ENCODE data around the gene THRB.

Gene THRB

DNA sequence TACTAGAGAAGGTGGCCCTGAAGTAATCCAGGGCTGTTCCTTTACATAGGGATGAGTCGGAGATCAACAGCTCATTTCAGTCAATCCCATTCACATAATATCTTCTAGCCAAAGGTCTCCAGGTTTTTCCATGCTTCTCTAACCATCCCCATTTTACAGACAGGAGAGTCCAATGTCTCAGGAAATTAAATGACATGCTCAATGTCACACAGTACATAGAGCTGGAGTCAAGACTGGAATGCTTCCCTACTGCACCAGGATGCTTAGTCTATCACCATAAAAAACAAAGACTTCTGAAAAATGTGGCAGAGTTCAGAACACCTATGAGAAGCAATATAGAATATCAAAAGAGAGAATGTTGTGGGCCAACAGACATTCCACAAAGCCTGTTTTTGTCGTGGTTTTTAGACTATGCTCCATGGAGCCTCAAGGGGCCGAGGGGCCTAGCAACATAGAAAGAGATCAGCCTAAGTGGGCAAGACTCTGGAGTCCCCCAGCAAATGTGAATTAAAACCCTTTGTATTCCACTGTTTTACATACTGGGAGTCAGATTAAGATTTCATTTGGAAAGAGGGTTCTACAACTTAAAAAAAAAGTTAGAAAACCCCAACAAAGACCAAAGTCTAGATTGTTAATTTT is 122.0 kb downstream of the THRB start:
- DNase-seq = no peak

DNA sequence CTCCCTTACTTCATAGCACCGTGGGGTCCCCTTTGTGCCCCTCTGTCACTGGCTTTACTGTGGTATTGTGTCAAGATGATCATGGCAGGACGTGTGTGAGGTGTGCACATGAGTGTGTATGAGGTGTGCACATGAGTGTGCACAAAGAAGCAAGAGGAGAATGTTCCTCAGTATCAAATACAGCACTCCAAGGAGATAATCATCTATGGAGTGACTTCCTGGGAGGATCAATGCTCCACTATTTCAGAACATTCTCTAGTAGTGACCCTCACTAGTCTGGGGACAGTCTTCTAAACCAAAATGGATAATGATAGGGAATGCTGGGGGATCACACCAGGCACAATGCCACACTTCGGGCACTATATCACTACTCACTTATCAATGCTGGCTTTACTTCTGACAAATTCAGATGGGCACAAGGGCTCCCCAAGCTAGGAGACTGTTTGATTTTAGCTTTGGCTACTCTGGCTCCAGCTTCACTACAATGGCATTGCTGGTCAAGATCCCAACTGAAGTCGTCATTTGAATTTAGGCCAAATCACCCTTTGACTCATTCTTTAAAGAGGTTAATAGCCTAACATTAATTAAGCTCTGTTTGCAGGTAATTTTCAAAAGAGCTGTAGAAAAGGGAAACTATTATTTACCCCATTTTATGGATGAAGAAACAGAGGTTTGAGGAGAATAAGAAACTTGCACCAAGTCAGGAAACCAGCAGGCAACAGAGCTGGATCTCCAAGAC is 124.1 kb downstream of the THRB start:
- no peak for DNase-seq

DNA sequence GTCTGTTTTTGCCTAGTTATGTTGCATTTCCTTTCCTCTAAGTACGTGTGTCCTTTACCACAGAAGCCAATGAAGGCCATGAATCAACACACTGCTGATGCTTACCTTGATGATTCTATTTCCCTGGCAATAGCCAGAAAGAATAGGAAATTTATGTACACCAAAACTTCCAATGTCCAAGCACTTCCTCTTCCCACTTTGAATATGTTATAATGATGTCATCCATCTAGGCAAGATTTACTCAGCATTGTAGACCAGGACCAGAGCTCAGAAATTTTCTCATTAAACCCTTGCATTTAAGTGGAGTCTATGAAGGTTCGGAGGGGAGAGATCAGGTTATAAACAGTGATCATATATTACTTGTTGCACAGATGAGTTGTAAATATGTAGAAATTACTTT is 126.0 kb downstream of the THRB start:
- no peak for DNase-seq

DNA sequence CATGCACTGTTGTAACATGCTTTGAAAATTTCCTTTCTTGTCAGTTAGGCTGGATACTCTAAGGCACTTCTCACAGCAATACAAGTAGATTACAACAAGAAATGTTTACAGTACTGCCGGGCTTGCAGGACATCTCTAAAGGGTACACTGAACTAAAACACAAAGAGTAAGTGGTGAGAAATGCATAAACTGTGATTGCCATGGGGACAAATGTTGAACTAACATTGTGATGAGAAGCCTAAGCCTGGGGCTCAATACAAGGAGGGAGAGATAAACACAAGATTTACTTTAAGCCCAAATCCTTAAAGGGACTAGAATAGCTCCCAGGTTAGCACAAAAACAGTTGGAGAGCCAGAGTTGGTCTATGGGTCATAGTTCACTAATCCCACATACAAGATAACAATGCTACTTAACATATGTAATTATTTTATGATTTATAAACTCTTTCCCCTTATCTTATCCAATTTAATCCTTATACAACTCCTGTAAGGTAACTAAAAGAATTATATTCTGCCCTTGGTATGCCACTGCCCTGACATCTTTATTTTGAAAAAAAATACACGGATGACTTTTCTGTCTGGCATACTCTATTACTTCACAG is 126.9 kb downstream of the THRB start:
- no peak for DNase-seq

DNA sequence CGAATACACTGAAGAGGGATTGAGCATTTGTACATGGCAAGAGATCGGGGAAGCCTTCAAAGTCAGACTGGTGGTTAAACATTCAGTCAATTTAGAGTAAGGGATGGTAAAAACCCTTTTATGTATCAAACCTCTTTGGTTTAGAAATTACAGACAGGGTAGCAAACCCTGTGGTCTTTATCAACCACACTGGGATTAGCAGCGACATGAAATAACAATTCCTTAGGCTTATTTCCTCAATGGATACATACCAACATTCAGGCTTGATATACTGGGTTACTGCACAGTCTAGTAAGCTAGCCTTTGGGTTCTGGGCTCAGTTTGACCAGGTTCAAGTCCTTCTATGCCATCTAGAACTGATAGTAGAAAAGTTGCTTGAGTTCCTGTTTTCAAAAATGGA is 127.4 kb downstream of the THRB start:
- DNase-seq = no peak

DNA sequence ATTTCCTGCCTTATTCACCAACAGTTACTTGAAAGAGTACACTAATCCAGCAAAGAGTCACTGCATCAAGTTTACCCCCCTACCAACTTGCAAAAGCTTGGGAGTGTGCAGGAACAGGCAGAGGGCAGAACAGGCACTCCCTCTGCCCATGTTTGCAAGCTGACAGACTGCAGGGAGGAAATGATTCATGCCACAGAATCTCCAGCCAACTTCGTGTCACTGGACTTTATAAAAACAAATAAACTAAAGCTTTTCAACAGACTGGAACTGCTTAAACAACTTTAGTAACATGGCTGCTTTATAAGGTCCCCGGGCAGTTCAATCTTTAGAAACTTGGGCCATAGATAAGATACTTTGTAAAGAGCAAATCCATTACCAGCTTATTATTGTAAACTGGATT is 129.5 kb downstream of the THRB start:
- DNase-seq = peak; percentile 21

DNA sequence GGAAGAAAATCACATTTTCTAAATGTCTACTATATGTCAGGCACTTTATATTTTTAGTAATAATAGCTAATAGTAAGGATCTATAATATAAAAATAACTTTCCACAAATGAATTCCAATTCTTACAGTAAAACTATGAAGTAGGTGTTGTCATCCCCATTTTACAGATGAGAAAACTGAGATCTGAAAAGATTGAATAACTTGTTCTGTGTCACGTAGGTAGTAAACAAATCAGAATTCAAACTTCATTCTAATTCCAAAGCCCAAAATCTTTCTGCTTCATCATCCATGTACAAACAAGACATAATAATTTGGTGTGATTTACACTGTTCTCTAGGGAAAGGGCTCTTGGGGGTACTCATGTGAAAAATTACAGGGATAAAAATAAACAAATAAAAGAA is 130.3 kb downstream of the THRB start:
- no peak for DNase-seq

DNA sequence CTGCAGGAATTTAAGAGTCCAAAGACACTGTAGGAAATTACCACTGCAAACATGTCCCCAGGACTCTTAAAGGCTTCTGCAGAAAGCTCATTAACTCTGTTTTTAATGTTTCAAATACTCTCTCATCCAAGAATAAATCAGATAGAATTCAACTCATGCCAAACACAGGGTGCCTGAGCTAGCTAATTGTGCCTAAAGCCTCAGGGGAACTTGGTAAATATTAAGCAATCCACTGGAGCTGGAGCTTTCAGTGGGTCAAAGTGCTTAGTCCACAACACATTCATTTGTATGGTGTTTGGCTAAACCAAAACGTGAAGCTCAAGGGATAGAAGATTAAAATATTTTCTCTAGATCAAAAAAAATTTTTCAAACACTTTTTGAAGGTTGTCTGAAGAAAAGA is 131.4 kb downstream of the THRB start:
- DNase-seq = no peak

DNA sequence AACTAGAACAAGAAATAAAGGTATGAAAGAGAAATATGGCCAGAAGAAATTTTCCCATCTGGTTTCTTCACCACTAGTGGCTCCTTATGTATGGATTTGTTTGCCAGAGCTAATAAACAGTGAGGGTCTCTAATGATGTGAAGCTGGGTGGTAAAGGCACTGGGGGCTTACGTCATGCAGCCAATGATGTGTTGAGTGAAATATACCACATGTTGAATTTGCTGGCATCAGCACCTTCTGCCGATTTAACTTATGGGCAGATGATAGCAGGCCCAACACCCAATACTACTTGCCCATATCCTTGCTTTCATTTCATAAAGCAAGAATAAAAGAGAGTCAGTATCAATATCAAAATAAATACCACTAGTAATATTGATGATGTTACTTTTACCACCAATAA is 133.0 kb downstream of the THRB start:
- no peak for DNase-seq

DNA sequence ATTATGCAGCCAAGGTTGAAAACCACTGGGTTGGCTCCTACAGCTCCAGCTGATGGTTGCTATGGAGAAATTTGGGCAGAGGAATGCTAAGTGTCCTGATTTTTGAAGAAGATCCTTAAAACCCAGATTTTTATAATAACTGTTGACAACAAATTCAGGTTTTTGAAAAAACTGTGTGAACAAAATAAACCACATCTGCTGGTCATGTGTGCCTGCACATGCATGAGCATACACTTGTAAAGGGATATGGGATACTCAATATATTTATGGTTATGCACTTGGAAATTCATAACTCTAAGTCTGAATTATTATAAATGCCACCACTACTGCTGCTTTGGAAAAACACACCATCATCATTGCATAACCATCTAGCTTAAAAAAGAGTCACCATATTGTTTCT is 133.7 kb downstream of the THRB start:
- no peak for DNase-seq

DNA sequence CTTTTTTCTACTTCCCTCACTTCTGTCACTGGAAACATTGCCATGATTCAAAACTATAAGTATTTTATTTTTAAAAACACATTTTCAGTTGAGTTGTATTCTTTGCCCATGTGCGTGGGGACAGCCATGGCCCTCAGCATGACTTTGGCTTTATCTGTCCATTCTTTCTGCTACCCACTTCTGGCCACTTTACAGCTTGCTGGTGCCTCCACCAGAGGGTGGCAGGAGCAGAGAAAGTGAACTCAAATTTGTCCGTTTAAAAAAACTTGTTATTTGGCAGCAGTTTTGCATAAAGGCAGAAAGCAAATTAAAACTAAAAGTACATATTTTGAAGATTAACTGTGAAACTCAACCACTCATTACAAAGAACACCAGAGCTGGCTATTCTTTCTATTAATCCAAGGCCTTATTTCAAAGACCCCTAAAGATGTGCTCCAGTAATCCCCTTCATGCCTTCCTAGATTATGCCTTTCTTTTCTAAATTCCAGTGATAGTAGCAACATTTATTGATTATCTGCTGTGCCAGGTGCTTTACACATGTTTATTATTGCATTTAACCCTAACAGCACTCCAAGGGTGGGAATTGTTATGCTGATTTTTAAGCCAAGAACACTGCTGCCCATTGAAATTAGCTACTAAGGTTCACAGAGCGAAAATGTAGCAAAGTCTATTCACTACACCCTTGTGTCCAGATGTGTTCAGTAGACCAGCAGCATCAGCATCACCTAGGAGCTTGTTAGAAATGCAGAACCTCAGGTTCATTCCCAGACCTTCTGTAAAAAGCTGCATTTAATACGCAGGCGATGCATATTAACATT is 134.8 kb downstream of the THRB start:
- DNase-seq = no peak

DNA sequence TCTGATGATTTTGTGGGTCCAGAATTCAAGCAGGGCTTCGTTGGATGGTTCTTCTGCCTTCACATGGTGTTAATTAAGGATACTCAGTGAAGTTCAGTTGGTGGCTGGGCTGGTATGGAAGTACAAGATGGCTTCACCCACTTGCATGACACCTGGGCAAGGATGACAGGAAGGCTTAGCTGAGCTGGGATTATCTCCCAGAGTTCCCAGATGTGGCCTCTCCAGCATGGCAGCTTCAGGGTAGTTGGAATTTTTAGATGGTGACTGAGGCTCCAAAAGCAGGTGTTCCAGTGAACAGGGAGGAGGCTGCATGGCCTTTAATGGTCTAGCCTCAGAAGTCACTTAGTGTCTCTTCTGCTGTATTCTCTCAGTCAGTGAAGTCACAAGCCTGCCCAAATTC is 135.5 kb downstream of the THRB start:
- no peak for DNase-seq

DNA sequence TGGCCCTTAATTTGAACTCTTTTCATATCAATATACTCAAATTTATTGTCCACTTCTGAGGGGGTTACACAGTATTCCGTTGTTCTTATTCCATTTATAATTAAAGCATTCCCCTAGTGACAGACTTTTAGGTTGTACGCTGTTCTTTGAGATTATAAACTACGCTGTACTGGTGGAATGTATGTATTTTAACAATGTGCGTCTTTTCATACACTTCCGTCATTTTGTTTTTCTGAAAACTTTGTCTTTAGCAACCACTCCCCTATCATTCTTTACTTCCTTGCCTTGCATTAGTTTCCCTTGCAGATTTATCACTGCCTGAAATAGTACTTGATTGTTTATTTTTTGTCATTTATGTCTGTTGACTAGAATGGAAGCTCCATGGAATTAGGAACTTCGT is 137.0 kb downstream of the THRB start:
- DNase-seq = no peak

DNA sequence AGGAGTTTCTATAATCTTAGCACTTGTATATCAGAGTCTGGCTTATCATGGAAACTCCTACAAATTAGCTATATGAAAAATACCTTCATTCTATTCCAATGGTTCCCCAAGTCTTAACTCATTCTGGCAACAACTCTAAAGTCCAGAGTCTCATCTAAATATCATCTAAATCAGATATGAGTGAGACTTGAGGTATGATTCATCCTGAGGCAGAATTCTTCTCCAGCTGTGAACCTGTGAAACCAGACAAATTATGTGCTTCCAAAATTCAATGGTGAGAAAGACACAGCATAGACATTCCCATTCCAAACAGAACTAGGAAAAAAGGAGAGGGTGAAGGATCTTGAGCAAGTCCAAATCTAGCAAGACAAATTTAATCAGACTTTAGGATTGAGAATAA is 138.8 kb downstream of the THRB start:
- no peak for DNase-seq

DNA sequence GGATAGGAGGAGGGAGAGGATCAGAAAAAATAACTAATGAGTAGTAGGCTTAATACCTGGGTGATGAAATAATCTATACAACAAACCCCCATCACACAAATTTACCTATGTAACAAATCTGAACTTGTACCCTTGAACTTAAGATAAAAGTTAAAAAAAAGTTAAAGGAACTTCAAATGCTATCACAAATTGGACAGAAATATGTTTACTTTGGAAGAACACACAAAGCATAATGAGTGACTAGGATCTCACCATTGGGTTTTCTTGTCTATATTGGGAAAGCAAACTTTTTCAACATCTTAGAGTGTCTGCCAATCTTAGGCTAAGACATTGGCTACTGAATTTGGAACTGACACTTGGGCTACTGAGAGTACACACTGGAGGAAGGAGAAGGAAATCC is 140.4 kb downstream of the THRB start:
- no peak for DNase-seq

DNA sequence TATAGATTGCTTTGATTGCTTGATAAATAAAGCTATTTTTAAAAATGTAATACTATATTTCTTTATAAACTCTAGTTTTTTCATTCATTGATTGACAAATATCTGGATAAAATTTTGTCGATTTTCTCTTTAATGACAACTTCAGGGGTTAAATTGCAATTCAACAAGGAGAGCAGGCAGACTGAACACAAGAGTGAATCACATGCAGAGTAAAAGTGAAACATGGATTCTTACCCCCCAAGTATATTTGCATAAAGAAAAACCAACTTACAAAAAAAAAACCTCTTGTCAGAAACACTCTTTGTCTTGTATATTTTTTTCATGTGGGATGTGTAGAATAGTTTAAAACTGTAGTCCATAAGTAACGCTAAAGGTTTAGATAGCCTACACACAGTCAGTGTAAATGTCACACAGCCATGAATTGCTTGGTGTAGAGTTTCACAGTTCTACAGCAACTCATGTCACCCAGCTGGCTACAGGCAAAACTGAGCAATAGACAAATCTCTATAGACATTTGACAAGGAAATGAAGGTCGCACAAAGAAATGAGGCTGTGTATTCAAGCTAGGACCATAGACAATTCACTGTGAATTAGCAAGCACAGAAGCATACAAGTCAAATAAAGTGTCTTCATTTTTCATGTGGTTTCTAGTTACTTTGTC is 141.6 kb downstream of the THRB start:
- no peak for DNase-seq

DNA sequence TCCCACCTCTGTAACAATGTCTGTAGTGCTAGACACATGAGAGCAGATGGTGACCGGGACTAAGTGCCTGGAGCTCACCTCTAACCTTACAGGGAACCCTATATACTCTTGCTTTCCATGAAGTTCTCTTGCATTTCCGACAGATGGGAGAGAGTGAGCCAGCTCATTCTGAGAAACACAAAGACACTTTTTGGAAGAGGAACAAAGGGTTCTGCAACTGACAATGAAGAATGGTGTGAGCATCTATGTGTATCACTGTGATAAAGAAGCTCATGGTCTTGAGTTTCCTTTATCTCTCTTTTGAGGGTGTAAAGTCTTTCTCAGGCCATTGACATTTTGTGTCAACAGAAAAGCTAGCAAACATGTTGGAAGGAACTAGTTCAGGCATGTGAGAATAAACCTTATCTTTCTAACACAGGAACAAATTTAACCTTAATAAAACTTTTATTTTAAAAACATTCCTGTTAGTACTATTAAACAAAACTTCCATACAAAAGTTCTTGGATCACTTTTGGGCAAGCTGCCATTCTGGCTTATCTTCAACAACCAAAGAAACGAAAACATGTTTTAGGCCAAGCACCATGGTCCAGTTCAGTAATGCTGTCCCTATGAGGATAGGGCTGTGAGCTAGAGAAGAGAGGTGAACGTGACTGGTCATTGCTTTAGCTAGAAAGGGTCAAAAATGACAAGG is 142.7 kb downstream of the THRB start:
- DNase-seq = no peak

DNA sequence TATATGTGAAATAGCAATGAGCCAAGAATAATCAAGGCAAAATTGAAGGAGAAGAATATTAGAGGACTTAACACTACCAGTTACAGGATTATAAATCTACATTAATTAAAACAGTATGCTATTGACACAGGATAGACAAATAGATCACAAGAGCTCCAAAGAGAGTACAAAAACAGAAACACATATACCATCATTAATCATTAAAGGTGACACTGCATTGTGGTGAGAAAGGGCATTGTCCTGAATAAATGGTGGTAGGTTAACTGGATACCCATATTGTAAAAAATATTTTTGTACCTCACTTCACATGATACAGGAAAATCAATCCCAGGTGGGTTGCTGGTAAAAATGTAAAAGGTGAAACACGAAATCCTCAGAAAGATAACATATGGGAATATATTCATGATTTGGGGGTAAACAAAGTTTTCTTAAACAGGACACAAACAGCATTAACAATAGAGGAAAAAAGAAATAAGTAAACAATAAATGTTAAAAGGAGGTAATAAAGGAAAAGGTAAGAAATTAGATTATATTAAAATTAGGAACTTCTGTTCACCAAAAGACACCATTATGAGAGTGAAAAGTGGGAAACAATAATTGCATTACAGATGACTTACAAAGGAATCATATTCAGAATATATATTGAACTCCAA is 145.2 kb downstream of the THRB start:
- DNase-seq = no peak

DNA sequence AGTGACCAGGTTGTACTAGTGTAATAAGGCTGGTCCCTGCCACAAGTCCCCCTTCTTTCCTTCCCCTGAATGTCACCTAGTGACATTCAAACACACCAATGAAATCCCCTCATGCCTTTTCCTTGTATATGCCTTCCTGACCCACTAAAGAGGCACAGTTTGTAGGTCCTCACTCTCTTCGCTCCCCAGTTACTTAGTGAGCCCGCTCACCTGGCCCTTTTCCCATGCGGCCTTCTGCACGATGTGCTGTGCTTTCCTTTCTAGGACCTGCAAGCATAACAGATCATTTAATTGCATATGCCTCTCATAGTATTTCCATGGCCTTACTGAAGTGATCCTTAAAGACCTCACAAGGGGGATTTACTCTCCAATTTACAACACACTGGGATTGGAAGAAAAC is 146.3 kb downstream of the THRB start:
- no peak for DNase-seq

DNA sequence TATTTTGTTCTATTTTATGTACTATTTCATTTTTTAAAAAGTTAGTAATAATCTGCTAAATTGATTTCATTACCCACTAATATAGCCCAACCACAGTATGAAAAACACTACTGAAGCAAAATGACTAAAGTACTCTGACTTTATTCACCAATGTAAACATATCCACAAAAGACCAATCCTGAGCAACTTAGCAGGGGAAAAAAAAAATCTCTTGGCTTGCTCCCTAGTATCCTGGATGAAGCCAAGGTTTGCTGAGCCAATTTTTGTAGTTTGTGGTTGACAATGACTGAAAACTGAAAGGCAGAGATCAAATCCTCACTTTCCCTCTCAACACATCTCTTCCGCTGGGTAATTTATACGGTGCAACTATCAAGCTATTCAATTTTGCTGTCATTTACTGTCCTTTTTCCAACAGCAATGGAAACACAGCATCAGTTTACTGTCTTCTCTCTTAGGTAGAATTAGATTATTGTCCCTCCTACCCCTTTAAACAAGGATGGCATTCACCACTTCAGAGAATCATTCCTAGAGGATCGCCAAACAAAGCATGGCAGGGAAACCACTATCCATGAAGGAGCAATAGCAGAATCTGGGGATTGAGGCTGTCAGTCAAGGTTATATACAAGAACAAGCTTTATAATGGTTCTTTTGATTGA is 149.7 kb downstream of the THRB start:
- no peak for DNase-seq

DNA sequence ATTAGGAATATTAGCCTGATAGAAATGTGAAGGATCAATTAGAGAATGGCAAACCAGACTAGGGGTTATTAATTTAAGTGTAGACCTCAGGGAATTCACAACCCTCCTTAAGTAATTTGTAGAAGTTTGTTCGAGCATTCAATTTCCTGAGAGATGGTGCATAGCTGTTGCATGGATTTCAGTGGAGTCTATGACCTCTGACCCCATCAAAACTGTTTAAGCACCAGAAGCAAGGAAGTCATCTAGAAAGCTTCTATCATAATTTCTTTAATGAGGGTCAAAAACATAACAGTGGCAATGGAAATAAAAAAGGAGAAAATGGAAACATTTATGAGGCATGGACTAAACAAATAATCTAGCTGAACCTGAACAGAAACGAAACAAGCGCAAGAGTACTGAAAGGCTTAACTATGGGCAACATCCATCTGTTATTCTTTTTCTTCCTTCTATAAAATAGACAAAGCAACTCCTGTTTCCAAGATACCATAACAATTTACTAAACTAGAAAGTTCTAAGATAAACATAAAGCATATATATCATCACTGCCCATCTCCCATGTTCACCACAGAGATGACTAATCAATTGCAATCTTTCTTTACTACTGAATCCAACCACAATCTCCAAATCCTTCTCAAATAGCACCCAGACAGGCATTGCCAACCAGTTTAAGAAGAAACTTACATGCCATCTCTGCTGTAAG is 151.4 kb downstream of the THRB start:
- DNase-seq = no peak
